ENCODE measurements around the gene CPT2. TPM values are rescaled to one million over a fixed set of nuclear protein-coding genes. Genes with fewer than 3 reads are reported as not detected.
A peak's percentile ranks its signal among the peaks of the same experiment; 100 is the strongest.

CPT2 gene
- total RNA-seq, 6 experiments from 2014 or later: 12.0 to 14.4 (median 12.7) TPM

DNA sequence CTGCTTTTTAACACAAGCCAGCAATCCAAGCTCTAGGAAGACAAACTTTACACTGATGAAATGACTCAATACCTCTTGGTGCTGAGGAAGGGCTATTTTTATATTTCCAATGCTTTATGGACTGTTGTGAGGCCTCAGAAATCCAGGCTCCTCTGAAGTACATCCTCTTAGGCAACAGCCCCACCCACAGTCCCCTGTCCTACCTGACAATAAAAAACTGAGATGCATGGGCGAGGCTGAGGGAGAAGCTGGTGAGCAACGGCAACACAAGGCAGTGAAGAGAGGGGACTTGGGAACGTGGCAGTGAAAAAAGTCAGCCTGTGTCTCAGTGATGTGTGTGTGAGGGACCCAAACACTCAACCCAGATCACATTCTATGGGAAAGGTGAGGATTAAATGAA is 10.1 kb upstream of the CPT2 start:
- Mint-ChIP-seq H3K9me3 (no peaks in the 10 kb centered on the region), H3K27me3 (ENCODE audit: insufficient read depth) (no peaks in the 10 kb centered on the region), H3K27ac (peak overlapping the region; percentile 64), H3K4me1 (ENCODE audit: low read depth) (peaks cover 34% of the 10 kb centered on the region), H3K36me3 (ENCODE audit: low read depth) (no peaks in the 10 kb centered on the region), H3K4me3 (no peak overlapping the region)
- TF ChIP-seq, protein P1, sequence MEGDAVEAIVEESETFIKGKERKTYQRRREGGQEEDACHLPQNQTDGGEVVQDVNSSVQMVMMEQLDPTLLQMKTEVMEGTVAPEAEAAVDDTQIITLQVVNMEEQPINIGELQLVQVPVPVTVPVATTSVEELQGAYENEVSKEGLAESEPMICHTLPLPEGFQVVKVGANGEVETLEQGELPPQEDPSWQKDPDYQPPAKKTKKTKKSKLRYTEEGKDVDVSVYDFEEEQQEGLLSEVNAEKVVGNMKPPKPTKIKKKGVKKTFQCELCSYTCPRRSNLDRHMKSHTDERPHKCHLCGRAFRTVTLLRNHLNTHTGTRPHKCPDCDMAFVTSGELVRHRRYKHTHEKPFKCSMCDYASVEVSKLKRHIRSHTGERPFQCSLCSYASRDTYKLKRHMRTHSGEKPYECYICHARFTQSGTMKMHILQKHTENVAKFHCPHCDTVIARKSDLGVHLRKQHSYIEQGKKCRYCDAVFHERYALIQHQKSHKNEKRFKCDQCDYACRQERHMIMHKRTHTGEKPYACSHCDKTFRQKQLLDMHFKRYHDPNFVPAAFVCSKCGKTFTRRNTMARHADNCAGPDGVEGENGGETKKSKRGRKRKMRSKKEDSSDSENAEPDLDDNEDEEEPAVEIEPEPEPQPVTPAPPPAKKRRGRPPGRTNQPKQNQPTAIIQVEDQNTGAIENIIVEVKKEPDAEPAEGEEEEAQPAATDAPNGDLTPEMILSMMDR (IDR thresholded peaks at IDR 0.05): no peak
- peak; percentile 49 for DNase-seq

DNA sequence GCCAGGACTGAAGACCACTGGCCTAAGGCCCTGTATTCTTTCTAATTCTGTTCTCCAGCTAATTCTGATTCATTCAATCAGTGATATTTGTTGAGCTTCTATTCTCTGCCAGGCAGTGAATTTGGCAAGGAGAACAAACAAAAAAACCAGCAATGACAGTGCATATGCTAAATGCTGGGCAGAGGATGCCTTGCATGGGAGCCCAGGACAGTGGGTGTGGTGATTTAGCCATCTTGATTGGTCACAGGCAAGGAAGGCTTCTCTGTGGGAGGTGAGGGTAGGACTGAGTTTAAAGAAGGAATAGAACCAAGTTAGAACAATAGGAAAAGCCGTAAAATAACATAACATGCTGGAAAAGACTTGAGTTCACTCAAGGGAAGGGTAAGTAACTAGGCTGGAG is 9.2 kb upstream of the CPT2 start:
- H3K27ac Mint-ChIP-seq: peak overlapping the region; percentile 32
- DNase-seq: no peak
- H3K9me3 Mint-ChIP-seq: no peaks in the 10 kb centered on the region

DNA sequence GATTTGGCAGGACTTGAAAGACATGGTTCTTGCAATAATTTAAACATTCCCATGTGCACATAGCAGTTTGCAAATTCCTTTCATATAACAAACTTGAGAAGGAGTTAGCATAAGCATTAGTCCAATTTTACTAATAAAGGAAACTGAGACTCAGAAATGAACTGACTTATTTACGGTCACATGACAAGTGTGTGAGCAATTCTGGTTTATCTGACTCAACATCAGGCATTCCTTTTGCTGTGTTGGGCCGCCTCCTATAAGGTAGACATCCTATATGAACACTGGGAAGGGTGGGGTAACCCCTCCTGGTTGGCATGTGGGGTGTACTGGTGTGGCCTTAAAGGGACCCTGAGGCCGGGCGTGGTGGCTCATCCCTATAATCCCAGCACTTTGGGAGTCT is 8.5 kb upstream of the CPT2 start:
- H3K4me1 Mint-ChIP-seq (ENCODE audit: low read depth): peaks cover 34% of the 10 kb centered on the region

More for the DNA sequence above, 9.2 kb upstream of the CPT2 start:
- Mint-ChIP-seq H3K4me1 (ENCODE audit: low read depth) (peaks cover 34% of the 10 kb centered on the region), H3K36me3 (ENCODE audit: low read depth) (no peaks in the 10 kb centered on the region), H3K27me3 (ENCODE audit: insufficient read depth) (no peaks in the 10 kb centered on the region), H3K4me3 (no peak overlapping the region)
- TF ChIP-seq, protein P1 (IDR thresholded peaks at IDR 0.05): no peak

DNA sequence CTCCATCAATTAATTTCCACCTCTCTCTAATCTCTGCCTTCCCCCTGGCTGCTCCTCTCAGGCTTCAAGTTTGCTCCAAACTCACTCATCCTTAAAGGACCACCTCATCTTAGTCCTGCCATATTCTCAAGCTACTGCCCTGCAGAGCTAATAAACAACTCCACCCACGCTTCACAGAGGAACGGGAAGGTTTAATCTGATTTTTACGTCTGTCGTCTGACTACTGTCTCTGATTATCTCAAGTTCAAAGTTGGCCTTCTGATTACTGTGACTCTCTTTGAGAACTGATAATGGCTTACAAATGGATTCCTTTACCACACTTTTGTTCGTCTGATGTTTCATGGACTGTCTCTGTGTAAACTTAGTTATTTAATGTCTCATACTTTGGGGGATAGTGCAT is 7.6 kb upstream of the CPT2 start:
- H3K4me1 Mint-ChIP-seq (ENCODE audit: low read depth): peaks cover 39% of the 10 kb centered on the region
- H3K4me3 Mint-ChIP-seq: no peak overlapping the region
- H3K9me3 Mint-ChIP-seq: no peaks in the 10 kb centered on the region
- no peaks in the 10 kb centered on the region for H3K36me3 Mint-ChIP-seq (ENCODE audit: low read depth)
- H3K27ac Mint-ChIP-seq: peak overlapping the region; percentile 6; the same call in 1 of the 2 replicates
- DNase-seq: no peak
- TF ChIP-seq, protein P1 (IDR thresholded peaks at IDR 0.05): no peak
- no peaks in the 10 kb centered on the region for H3K27me3 Mint-ChIP-seq (ENCODE audit: insufficient read depth)

More for the DNA sequence above, 8.5 kb upstream of the CPT2 start:
- no peaks in the 10 kb centered on the region for H3K9me3 Mint-ChIP-seq
- no peak for DNase-seq
- no peak overlapping the region for H3K4me3 Mint-ChIP-seq
- no peaks in the 10 kb centered on the region for H3K36me3 Mint-ChIP-seq (ENCODE audit: low read depth)
- TF ChIP-seq, protein P1 (IDR thresholded peaks at IDR 0.05): no peak
- H3K27ac Mint-ChIP-seq: peak overlapping the region; percentile 32
- H3K27me3 Mint-ChIP-seq (ENCODE audit: insufficient read depth): no peaks in the 10 kb centered on the region

DNA sequence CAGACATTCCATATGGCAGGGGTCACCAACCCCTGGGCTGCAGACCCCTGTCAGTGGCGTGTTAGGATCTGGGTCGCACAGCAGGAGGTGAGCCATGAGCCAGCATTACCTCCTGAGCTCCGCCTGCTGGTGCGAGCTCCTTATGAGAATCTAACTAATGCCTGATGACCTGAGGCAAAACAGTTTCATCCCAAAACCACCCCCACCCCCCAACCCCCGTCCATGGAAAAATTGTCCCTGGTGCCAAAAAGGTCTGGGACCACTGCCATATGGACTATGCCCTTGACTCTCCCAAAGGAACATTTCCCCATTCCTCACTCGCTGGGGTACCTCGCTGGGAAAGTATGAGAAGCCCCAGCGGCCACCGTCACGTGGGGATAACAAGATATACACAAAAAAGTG is 6.4 kb upstream of the CPT2 start:
- TF ChIP-seq, protein P1 (IDR thresholded peaks at IDR 0.05): no peak
- Mint-ChIP-seq H3K9me3 (no peaks in the 10 kb centered on the region), H3K27ac (no peak overlapping the region), H3K27me3 (ENCODE audit: insufficient read depth) (no peaks in the 10 kb centered on the region), H3K36me3 (ENCODE audit: low read depth) (no peaks in the 10 kb centered on the region), H3K4me3 (no peak overlapping the region), H3K4me1 (ENCODE audit: low read depth) (peaks cover 42% of the 10 kb centered on the region)
- DNase-seq: no peak
